PC-9 (cell line): ENCODE data around the gene SND1. TPM values are rescaled to one million over a fixed set of nuclear protein-coding genes. Genes with fewer than 3 reads are reported as not detected.
"Not testable (repeated sequence)": the region's sequence is repeated elsewhere in the genome, so short reads cannot be mapped to it uniquely, and the experiment has no call there.

Source experiments
- BruUV-seq: library from RNA; stranded (reverse); fragments of 400-500 nt; replicated peaks from 2 replicates; lab custom pipeline; 2021; lab: Mats Ljungman, UMichigan
- CTCF ChIA-PET: fragments of 300-600 bp; sonication (Branson Sonifier 250); formaldehyde crosslinking; loops from one replicate; lab custom pipeline; 2022; ENCODE audit warnings: antibody characterized with exemption; lab: Charles Lee
- POLR2A ChIA-PET: fragments of 300-600 bp; sonication (Branson Sonifier 250); formaldehyde crosslinking; loops from one replicate; lab custom pipeline; 2022; ENCODE audit warnings: antibody characterized with exemption; ENCODE audit not compliant: unreplicated experiment; lab: Charles Lee
- DNase-seq, 2 experiments: peaks; one replicate each; pipeline versions ENCODE4 v3.0.0 to v3.0.0-alpha.2; 2015 to 2022; ENCODE audit warnings: mixed read lengths in 1 of 2
- H2AFZ ChIP-seq: fragments of 200-600 bp; sonication (generic); 2 replicates; pipeline ENCODE4 v1.8.1; 2017; ENCODE audit warnings: antibody characterized with exemption
- H3F3A ChIP-seq: fragments of 200-600 bp; sonication (generic); 2 replicates; pipeline ENCODE4 v1.8.1; 2017; ENCODE audit warnings: antibody characterized with exemption, mild to moderate bottlenecking, low read depth; ENCODE audit not compliant: insufficient read depth
- H3K27ac ChIP-seq: fragments of 200-600 bp; sonication (generic); 2 replicates; pipeline ENCODE4 v1.6.1; 2016; ENCODE audit warnings: mixed run types
- H3K27me3 ChIP-seq: fragments of 200-600 bp; sonication (generic); 2 replicates; pipeline ENCODE4 v1.6.1; 2016; ENCODE audit warnings: low read depth, mixed run types; ENCODE audit not compliant: insufficient read depth
- H3K36me3 ChIP-seq: fragments of 200-600 bp; sonication (generic); 2 replicates; pipeline ENCODE4 v1.6.1; 2016; ENCODE audit warnings: low read depth, mixed run types
- H3K4me1 ChIP-seq: fragments of 200-600 bp; sonication (generic); replicated peaks from 2 replicates; pipeline ENCODE4 v1.6.1; 2016; ENCODE audit warnings: mixed run types; ENCODE audit not compliant: insufficient read depth
- H3K4me2 ChIP-seq: fragments of 200-600 bp; sonication (generic); 2 replicates; pipeline ENCODE4 v1.6.1; 2017; ENCODE audit warnings: mixed run types
- H3K4me3 ChIP-seq: fragments of 200-600 bp; sonication (generic); 2 replicates; pipeline ENCODE4 v1.6.1; 2016; ENCODE audit warnings: mixed run types
- H3K79me2 ChIP-seq: fragments of 200-600 bp; sonication (generic); 2 replicates; pipeline ENCODE4 v1.6.1; 2017; ENCODE audit warnings: low read depth, mixed run types
- H3K9me2 ChIP-seq: fragments of 200-600 bp; sonication (generic); 2 replicates; pipeline ENCODE4 v1.8.1; 2017; ENCODE audit warnings: mild to moderate bottlenecking; ENCODE audit not compliant: insufficient read depth
- H3K9me3 ChIP-seq: fragments of 200-600 bp; sonication (generic); 2 replicates; pipeline ENCODE4 v1.8.1; 2016; ENCODE audit warnings: low read depth; ENCODE audit not compliant: insufficient read depth
- H4K20me1 ChIP-seq: fragments of 200-600 bp; sonication (generic); 2 replicates; pipeline ENCODE4 v1.8.1; 2017; ENCODE audit not compliant: insufficient read depth
- EZH2 ChIP-seq: fragments of 200-600 bp; sonication (generic); IDR thresholded peaks from 2 replicates; pipeline ENCODE4 v1.8.0; 2017; ENCODE audit warnings: antibody characterized with exemption, low read depth
- intact Hi-C: fragments of 100-400 bp; cut with micrococcal nuclease; formaldehyde crosslinking; loops from one replicate; pipeline ENCODE4 v1.10.0; 2022; ENCODE audit not compliant: unreplicated experiment
- total RNA-seq: library from RNA; stranded (reverse); gene quantifications from 2 replicates; pipeline ENCODE4 v1.2.3, GENCODE V29; 2021
- TF ChIP-seq, protein P1 (sequence below): fragments of 200-600 bp; sonication (generic); conservative IDR thresholded peaks from 2 replicates; pipeline ENCODE4 v1.6.1; 2017; ENCODE audit warnings: mixed run types, antibody characterized with exemption, mild to moderate bottlenecking, moderate library complexity

SND1 gene
- total RNA-seq, 1 experiment from 2014 or later = 273 TPM

DNA sequence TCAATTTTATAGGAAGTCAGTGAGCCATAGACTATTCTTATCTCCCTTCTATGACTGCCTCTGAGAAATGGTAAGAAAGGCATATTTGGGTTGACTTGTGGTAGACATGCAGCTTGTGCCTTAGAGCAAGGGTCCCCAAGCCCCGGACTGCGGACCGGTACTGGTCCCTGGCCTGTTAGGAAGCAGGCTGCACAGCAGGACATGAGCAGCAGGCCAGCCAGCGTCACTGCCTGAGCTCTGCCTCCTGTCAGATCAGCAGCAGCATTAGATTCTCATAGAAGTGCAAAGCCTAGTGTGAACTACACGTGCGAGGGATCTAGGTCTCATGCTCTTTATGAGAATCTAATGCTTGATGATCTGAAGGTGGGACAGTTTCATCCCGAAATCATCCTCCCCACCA is 180.6 kb downstream of the SND1 start:
- H3K79me2 ChIP-seq = peaks cover 41% of the 10 kb centered on the region

DNA sequence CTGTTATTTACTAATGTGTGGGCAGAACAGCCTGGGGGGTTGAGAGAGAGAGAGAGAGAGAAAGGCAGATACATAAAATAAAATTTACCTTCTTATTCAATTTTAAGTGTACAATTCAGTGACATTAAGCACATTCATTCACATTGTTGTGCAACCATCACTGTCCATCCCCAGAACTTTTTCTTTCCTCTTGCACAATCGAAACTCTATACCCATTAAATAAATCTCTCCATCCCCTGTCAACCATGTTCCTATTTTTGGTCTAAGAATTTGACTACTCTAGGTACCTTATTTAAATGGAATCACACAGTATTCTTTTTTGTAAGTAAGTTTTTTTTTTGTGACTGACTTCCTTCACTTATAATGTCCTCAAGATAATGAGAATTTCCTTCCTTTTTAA is 181.6 kb downstream of the SND1 start:
- no peaks in the 10 kb centered on the region for H3K4me1 ChIP-seq
- H3F3A ChIP-seq = peaks cover 10% of the 10 kb centered on the region; the same call in 1 of the 2 replicates
- 0 out of 2 replicates have a peak, but pooled peaks cover 3% of the 10 kb centered on the region for H4K20me1 ChIP-seq
- no peak overlapping the region for H3K27ac ChIP-seq
- no peak overlapping the region for H2AFZ ChIP-seq
- POLR2A ChIA-PET = no interaction called here
- CTCF ChIA-PET = no interaction called here
- peaks cover 19% of the 10 kb centered on the region for H3K36me3 ChIP-seq
- H3K9me2 ChIP-seq = no peaks in the 10 kb centered on the region
- no peak overlapping the region for H3K4me3 ChIP-seq
- DNase-seq = no peak
- no TSS peak for BruUV-seq
- H3K27me3 ChIP-seq = no peaks in the 10 kb centered on the region
- intact Hi-C loops = no loop called here
- peaks cover 41% of the 10 kb centered on the region for H3K79me2 ChIP-seq
- no peak for TF ChIP-seq EZH2
- TF ChIP-seq, protein P1, sequence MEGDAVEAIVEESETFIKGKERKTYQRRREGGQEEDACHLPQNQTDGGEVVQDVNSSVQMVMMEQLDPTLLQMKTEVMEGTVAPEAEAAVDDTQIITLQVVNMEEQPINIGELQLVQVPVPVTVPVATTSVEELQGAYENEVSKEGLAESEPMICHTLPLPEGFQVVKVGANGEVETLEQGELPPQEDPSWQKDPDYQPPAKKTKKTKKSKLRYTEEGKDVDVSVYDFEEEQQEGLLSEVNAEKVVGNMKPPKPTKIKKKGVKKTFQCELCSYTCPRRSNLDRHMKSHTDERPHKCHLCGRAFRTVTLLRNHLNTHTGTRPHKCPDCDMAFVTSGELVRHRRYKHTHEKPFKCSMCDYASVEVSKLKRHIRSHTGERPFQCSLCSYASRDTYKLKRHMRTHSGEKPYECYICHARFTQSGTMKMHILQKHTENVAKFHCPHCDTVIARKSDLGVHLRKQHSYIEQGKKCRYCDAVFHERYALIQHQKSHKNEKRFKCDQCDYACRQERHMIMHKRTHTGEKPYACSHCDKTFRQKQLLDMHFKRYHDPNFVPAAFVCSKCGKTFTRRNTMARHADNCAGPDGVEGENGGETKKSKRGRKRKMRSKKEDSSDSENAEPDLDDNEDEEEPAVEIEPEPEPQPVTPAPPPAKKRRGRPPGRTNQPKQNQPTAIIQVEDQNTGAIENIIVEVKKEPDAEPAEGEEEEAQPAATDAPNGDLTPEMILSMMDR = no peak
- H3K4me2 ChIP-seq = no peak overlapping the region
- peaks cover 18% of the 10 kb centered on the region for H3K9me3 ChIP-seq

More for the DNA sequence above, 180.6 kb downstream of the SND1 start:
- H3K4me1 ChIP-seq = no peaks in the 10 kb centered on the region
- no peak overlapping the region for H3K4me3 ChIP-seq
- CTCF ChIA-PET = no interaction called here
- 0 out of 2 replicates have a peak, but pooled peaks cover 3% of the 10 kb centered on the region for H4K20me1 ChIP-seq
- peaks cover 14% of the 10 kb centered on the region for H3K9me3 ChIP-seq
- no peak overlapping the region for H3K4me2 ChIP-seq
- intact Hi-C loops = no loop called here
- POLR2A ChIA-PET = no interaction called here
- no peak overlapping the region for H3K27ac ChIP-seq
- H2AFZ ChIP-seq = no peak overlapping the region
- no peak for DNase-seq
- peaks cover 19% of the 10 kb centered on the region for H3K36me3 ChIP-seq
- H3K27me3 ChIP-seq = no peaks in the 10 kb centered on the region
- no peaks in the 10 kb centered on the region for H3K9me2 ChIP-seq
- H3F3A ChIP-seq = peaks cover 10% of the 10 kb centered on the region; the same call in 1 of the 2 replicates
- no peak for TF ChIP-seq EZH2
- TF ChIP-seq, protein P1 = no peak
- no TSS peak for BruUV-seq

DNA sequence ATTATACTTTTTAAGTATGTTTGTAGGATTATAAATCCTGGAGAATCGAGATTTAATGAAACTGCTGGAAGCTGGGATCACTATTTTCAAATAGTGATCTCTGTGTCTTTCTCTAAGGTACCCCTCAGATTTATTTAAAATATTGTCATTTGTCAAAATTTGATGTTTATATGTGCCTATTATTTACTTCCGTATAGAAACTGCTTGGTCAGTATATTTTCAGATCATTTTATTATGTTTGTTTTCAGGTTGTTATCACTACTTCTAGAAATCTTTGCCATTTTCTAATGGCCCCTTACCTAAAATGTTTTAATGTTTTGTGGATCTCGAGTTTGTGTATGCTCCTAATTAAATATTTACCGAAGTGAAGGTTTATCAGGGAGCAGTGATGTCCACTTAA is 183.7 kb downstream of the SND1 start:
- H3K27me3 ChIP-seq = no peaks in the 10 kb centered on the region
- H3K27ac ChIP-seq = no peak overlapping the region
- intact Hi-C loops = no loop called here
- H3K79me2 ChIP-seq = peaks cover 37% of the 10 kb centered on the region
- no peaks in the 10 kb centered on the region for H3K4me1 ChIP-seq
- peaks cover 18% of the 10 kb centered on the region for H3K9me3 ChIP-seq
- no peak overlapping the region for H3K4me2 ChIP-seq
- DNase-seq = no peak
- H3K36me3 ChIP-seq = peaks cover 19% of the 10 kb centered on the region
- peaks cover 10% of the 10 kb centered on the region; the same call in 1 of the 2 replicates for H3F3A ChIP-seq
- POLR2A ChIA-PET = no interaction called here
- peaks cover 3% of the 10 kb centered on the region; the same call in 1 of the 2 replicates for H4K20me1 ChIP-seq
- no peak overlapping the region for H2AFZ ChIP-seq
- TF ChIP-seq, protein P1 = no peak
- TF ChIP-seq EZH2 = no peak
- BruUV-seq = no TSS peak
- CTCF ChIA-PET = no interaction called here
- H3K9me2 ChIP-seq = no peaks in the 10 kb centered on the region
- H3K4me3 ChIP-seq = no peak overlapping the region

DNA sequence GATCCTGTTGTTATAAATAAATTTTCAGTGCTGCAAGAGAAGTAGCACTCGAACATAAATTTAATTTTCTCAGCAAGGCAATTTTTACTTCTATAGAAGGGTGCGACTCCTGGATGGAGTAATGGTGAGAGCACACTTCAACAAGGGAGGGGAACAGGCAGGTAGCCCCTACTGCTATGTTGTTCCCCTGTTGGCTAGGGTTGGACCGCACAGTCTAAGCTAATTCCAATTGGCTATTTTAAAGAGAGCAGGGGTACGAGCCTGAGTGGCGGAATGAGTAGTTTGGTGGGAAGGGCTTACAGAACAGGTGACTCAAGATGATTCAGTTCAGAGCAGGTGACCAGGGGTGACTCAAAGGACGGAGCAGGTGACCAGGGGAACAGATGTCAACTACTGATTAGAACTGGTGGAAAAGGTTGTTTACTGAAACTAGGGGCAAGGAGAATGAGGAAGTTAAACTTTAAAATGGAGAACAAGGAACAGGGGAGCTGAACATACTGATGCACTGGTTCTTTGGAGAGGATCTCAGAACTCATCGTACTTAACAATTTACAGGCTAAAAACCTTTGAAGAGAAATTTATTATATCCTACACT is 185.9 kb downstream of the SND1 start:
- H4K20me1 ChIP-seq = peaks cover 11% of the 10 kb centered on the region
- H3K79me2 ChIP-seq = peaks cover 30% of the 10 kb centered on the region
- H3K4me2 ChIP-seq, H3K27ac ChIP-seq, H3K4me1 ChIP-seq, CTCF ChIA-PET, H3K4me3 ChIP-seq, H3K27me3 ChIP-seq, intact Hi-C loops, H2AFZ ChIP-seq, POLR2A ChIA-PET, BruUV-seq, H3K9me2 ChIP-seq, DNase-seq, H3F3A ChIP-seq: not testable (repeated sequence)
- H3K9me3 ChIP-seq = peaks cover 18% of the 10 kb centered on the region
- H3K36me3 ChIP-seq = peaks cover 19% of the 10 kb centered on the region
